IMR-90 (cell line): ENCODE results near the gene PRRC2A. TPM values are rescaled to one million over a fixed set of nuclear protein-coding genes. Genes with fewer than 3 reads are reported as not detected.

Experiments used
- ATAC-seq: fragments of 200-7000 bp; cut with Tn5 transposase; 2 replicates; pipeline ENCODE4 v1.9.1; 2020; ENCODE audit warnings: low read depth, mild to moderate bottlenecking, moderate library complexity
- BruUV-seq: library from RNA; stranded (reverse); fragments of 400-500 nt; replicated peaks from 2 replicates; lab custom pipeline; 2021; lab: Mats Ljungman, UMichigan
- CTCF ChIA-PET: fragments of 300-600 bp; formaldehyde crosslinking; extraction: SDS; loops from one replicate; lab custom pipeline; 2021; ENCODE audit warnings: antibody characterized with exemption; lab: Yijun Ruan, JAX
- POLR2A ChIA-PET: fragments of 300-600 bp; sonication (Branson Sonifier 250); formaldehyde crosslinking; loops from one replicate; lab custom pipeline; 2022; ENCODE audit warnings: antibody characterized with exemption; ENCODE audit not compliant: unreplicated experiment; lab: Charles Lee
- DNase-seq: peaks from one replicate; pipeline ENCODE4 v3.0.0; 2013
- H2AFZ ChIP-seq: replicated peaks from 2 replicates; pipeline ENCODE3; 2013; ENCODE audit warnings: low read length, mild to moderate bottlenecking; ENCODE audit not compliant: poor library complexity
- H2AK5ac ChIP-seq: 2 replicates; pipeline ENCODE4 v1.6.1; 2013; ENCODE audit warnings: low read depth, low read length, inconsistent platforms
- H2AK9ac ChIP-seq: replicated peaks from 2 replicates; pipeline ENCODE3; 2013; ENCODE audit warnings: mild to moderate bottlenecking, low read depth, low read length, moderate library complexity; ENCODE audit not compliant: poor library complexity
- H2BK120ac ChIP-seq: 2 replicates; pipeline ENCODE4 v1.6.1; 2013; ENCODE audit warnings: low read depth, low read length, inconsistent platforms
- H2BK15ac ChIP-seq: 3 replicates; pipeline ENCODE4 v1.6.1; 2013; ENCODE audit warnings: low read depth, low read length, inconsistent platforms
- H2BK20ac ChIP-seq: 2 replicates; pipeline ENCODE4 v1.6.1; 2013; ENCODE audit warnings: low read depth, mild to moderate bottlenecking, inconsistent platforms, low read length, moderate library complexity
- H2BK5ac ChIP-seq: 2 replicates; pipeline ENCODE4 v1.6.1; 2013; ENCODE audit warnings: mild to moderate bottlenecking, low read depth, low read length, inconsistent platforms; ENCODE audit not compliant: poor library complexity, severe bottlenecking
- H3K14ac ChIP-seq: replicated peaks from 2 replicates; pipeline ENCODE4 v1.6.1; 2013; ENCODE audit warnings: low read depth, low read length, inconsistent platforms
- H3K18ac ChIP-seq: 2 replicates; pipeline ENCODE4 v1.6.1; 2013; ENCODE audit warnings: low read depth, low read length, control low read depth
- H3K23ac ChIP-seq: 2 replicates; pipeline ENCODE4 v1.6.1; 2013; ENCODE audit warnings: low read depth, low read length, inconsistent platforms
- H3K27ac ChIP-seq: 2 replicates; pipeline ENCODE4 v1.5.1; 2013; ENCODE audit warnings: mild to moderate bottlenecking, control low read depth, low read length; ENCODE audit not compliant: insufficient read depth
- H3K27me3 ChIP-seq: 2 replicates; pipeline ENCODE4 v1.6.1; 2013; ENCODE audit warnings: low read length; ENCODE audit not compliant: control insufficient read depth, insufficient read depth
- H3K36me3 ChIP-seq: 2 replicates; pipeline ENCODE4 v1.6.1; 2013; ENCODE audit warnings: low read length, mixed read lengths; ENCODE audit not compliant: control insufficient read depth, insufficient read depth
- H3K4ac ChIP-seq: 2 replicates; pipeline ENCODE4 v1.6.1; 2013; ENCODE audit warnings: low read depth, low read length, inconsistent platforms
- H3K4me1 ChIP-seq: 2 replicates; pipeline ENCODE4 v1.6.1; 2013; ENCODE audit warnings: low read length, mixed read lengths; ENCODE audit not compliant: control insufficient read depth, insufficient read depth
- H3K4me2 ChIP-seq: 2 replicates; pipeline ENCODE4 v1.6.1; 2013; ENCODE audit warnings: low read depth, mild to moderate bottlenecking, control low read depth, low read length, moderate library complexity
- H3K4me3 ChIP-seq: 2 replicates; pipeline ENCODE4 v1.5.1; 2013; ENCODE audit warnings: low read depth, mild to moderate bottlenecking, control low read depth, low read length, moderate library complexity; ENCODE audit not compliant: insufficient read depth
- H3K56ac ChIP-seq: 2 replicates; pipeline ENCODE4 v1.6.1; 2013; ENCODE audit warnings: low read length, inconsistent platforms; ENCODE audit not compliant: insufficient read depth; ENCODE audit errors: extremely low read depth
- H3K79me1 ChIP-seq, 2 experiments: 2 replicates each; pipeline ENCODE4 v1.6.1; 2013; ENCODE audit warnings: low read length in 2 of 2, inconsistent platforms in 1 of 2, low read depth in 1 of 2
- H3K9ac ChIP-seq: 2 replicates; pipeline ENCODE4 v1.6.1; 2013; ENCODE audit warnings: low read depth, low read length, control low read depth
- H3K9me1 ChIP-seq: 2 replicates; pipeline ENCODE4 v1.6.1; 2013; ENCODE audit warnings: low read length, inconsistent platforms; ENCODE audit not compliant: insufficient read depth
- H3K9me3 ChIP-seq: 2 replicates; pipeline ENCODE4 v1.6.1; 2013; ENCODE audit warnings: low read length; ENCODE audit not compliant: control insufficient read depth, insufficient read depth
- H4K20me1 ChIP-seq: 2 replicates; pipeline ENCODE4 v1.6.1; 2013; ENCODE audit warnings: low read length, inconsistent platforms; ENCODE audit not compliant: insufficient read depth
- H4K5ac ChIP-seq: 2 replicates; pipeline ENCODE4 v1.6.1; 2013; ENCODE audit warnings: mild to moderate bottlenecking, low read depth, low read length, control low read depth
- H4K8ac ChIP-seq, 2 experiments: 2 replicates each; pipeline ENCODE4 v1.6.1; 2013; ENCODE audit warnings: low read depth in 2 of 2, low read length in 2 of 2, control low read depth in 1 of 2, inconsistent platforms in 1 of 2
- H4K91ac ChIP-seq: 2 replicates; pipeline ENCODE4 v1.6.1; 2013; ENCODE audit warnings: low read depth, low read length, inconsistent platforms; ENCODE audit not compliant: insufficient read depth
- BHLHE40 ChIP-seq: fragments of 150-350 bp; IDR thresholded peaks from 2 replicates; pipeline ENCODE4 v1.6.1; 2016; ENCODE audit warnings: mild to moderate bottlenecking, low read depth, low read length
- CEBPB ChIP-seq: IDR thresholded peaks from 2 replicates; pipeline ENCODE4 v1.6.1; 2012; ENCODE audit warnings: low read depth, low read length, improper control_type of control experiment
- CHD1 ChIP-seq: IDR thresholded peaks from 2 replicates; pipeline ENCODE4 v1.6.1; 2012; ENCODE audit warnings: low read depth, low read length, improper control_type of control experiment
- CTCF ChIP-seq: conservative IDR thresholded peaks from 2 replicates; pipeline ENCODE4 v1.5.1; 2012; ENCODE audit warnings: mild to moderate bottlenecking, low read depth, low read length, improper control_type of control experiment
- ELK1 ChIP-seq: fragments of 150-350 bp; IDR thresholded peaks from 2 replicates; pipeline ENCODE4 v1.6.1; 2016; ENCODE audit warnings: low read depth, mild to moderate bottlenecking, low read length, moderate library complexity, borderline replicate concordance
- FOS ChIP-seq: fragments of 150-350 bp; IDR thresholded peaks from 2 replicates; pipeline ENCODE4 v1.6.1; 2016; ENCODE audit warnings: low read depth, low read length
- MAFK ChIP-seq: IDR thresholded peaks from 2 replicates; pipeline ENCODE4 v1.6.1; 2012; ENCODE audit warnings: low read depth, low read length, improper control_type of control experiment
- MXI1 ChIP-seq: IDR thresholded peaks from 2 replicates; pipeline ENCODE4 v1.6.1; 2012; ENCODE audit warnings: low read depth, mild to moderate bottlenecking, low read length, moderate library complexity, borderline replicate concordance
- NFE2L2 ChIP-seq: fragments of 150-350 bp; IDR thresholded peaks from 2 replicates; pipeline ENCODE4 v1.6.1; 2016; ENCODE audit warnings: low read depth, mild to moderate bottlenecking, low read length
- POLR2A ChIP-seq: IDR thresholded peaks from 2 replicates; pipeline ENCODE4 v1.6.1; 2012; ENCODE audit warnings: mild to moderate bottlenecking, low read depth, low read length
- RAD21 ChIP-seq: IDR thresholded peaks from 2 replicates; pipeline ENCODE4 v1.6.1; 2012; ENCODE audit warnings: low read length, improper control_type of control experiment
- RCOR1 ChIP-seq: IDR thresholded peaks from 2 replicates; pipeline ENCODE4 v1.6.1; 2012; ENCODE audit warnings: mild to moderate bottlenecking, low read length, improper control_type of control experiment; ENCODE audit not compliant: insufficient replicate concordance
- RFX5 ChIP-seq: IDR thresholded peaks from 2 replicates; pipeline ENCODE4 v1.8.0; 2012; ENCODE audit warnings: low read depth, mild to moderate bottlenecking, low read length, moderate library complexity
- SMC3 ChIP-seq: fragments of 150-350 bp; IDR thresholded peaks from 2 replicates; pipeline ENCODE4 v1.6.1; 2016; ENCODE audit warnings: low read depth, mild to moderate bottlenecking, antibody characterized with exemption, low read length, moderate library complexity
- USF2 ChIP-seq: fragments of 150-350 bp; IDR thresholded peaks from 2 replicates; pipeline ENCODE4 v1.6.1; 2017; ENCODE audit warnings: mild to moderate bottlenecking, antibody characterized with exemption, low read length, low read depth
- WGBS, 2 experiments: methylation state at CpG; one replicate each; pipeline versions ENCODE4 v1.1.5 to v1.1.7; 2013; ENCODE audit warnings: missing lambda C conversion rate in 2 of 2; ENCODE audit not compliant: insufficient read length in 1 of 2; ENCODE audit errors: extremely low coverage in 2 of 2; 5-methylcytosine and 5-hydroxymethylcytosine counted together
- dilution Hi-C: fragments of 300-500 bp; cut with HindIII; formaldehyde crosslinking; loops from one replicate; pipeline ENCODE4 v1.14.3; 2018; ENCODE audit warnings: low sequenced_read_pairs; ENCODE audit not compliant: unreplicated experiment
- in situ Hi-C: fragments of 300-500 bp; cut with MboI; formaldehyde crosslinking; loops from 3 replicates; pipeline ENCODE4 v1.14.3; 2019; ENCODE audit warnings: low sequenced_read_pairs, inconsistent platforms, mixed read lengths
- intact Hi-C: fragments of 100-400 bp; cut with micrococcal nuclease; formaldehyde crosslinking; loops from 2 replicates; pipeline ENCODE4 v1.10.0; 2022
- polyA plus RNA-seq, 3 experiments: library from polyadenylated mRNA; depleted of rRNA; stranded (reverse); fragments of >200 nt; gene quantifications; 2 replicates each; pipeline ENCODE4 v1.2.3, GENCODE V29; 2012; ENCODE audit warnings: low replicate concordance in 1 of 3
- total RNA-seq: library from RNA; depleted of rRNA; stranded (reverse); fragments of >200 nt; gene quantifications from 2 replicates; pipeline ENCODE4 v1.2.3, GENCODE V29; 2012

The PRRC2A gene
- total and polyA plus RNA-seq, 2 of the 4 experiments (the other 2 are of a cell fraction) = 7.7 to 88.6 TPM

GRCh38 chr6:31645325-31645724 is 24.8 kb downstream of the PRRC2A start:
- Histone ChIP-seq H3K4me1 (no peaks in the 10 kb centered on the region), H2AFZ (no peak overlapping the region), H4K20me1 (no peaks in the 10 kb centered on the region), H3K79me1 (peaks cover 17 to 32% of the 10 kb centered on the region in 2 experiments; a peak in 3 of 4 replicates), H2BK15ac (no peak overlapping the region), H3K18ac (no peak overlapping the region), H2BK5ac (no peak overlapping the region), H3K9me1 (0 out of 2 replicates have a peak, but pooled peaks cover 7% of the 10 kb centered on the region), H3K27me3 (no peaks in the 10 kb centered on the region), H2BK20ac (no peak overlapping the region), H3K4me3 (no peak overlapping the region), H3K9ac (no peak overlapping the region), H2AK9ac (no peak overlapping the region), H3K27ac (no peak overlapping the region), H2BK120ac (no peak overlapping the region), H3K4ac (no peak overlapping the region), H4K91ac (no peak overlapping the region), H3K56ac (no peak overlapping the region), H4K8ac (no peak overlapping the region), H3K9me3 (no peaks in the 10 kb centered on the region), H3K14ac (no peak overlapping the region), H3K4me2 (no peak overlapping the region), H4K5ac (no peak overlapping the region), H2AK5ac (no peak overlapping the region), H3K36me3 (peaks cover 76% of the 10 kb centered on the region), H3K23ac (no peak overlapping the region)
- dilution Hi-C loops (no loop called here), in situ Hi-C loops (no loop called here), intact Hi-C loops (no loop called here)
- ChIA-PET CTCF (no interaction called here), POLR2A (no interaction called here)
- WGBS, 2 experiments = 100% methylated on average over 5 of the region's 9 CpGs; no CpG with 5 or more reads in 1 of the 2 experiments
- ATAC-seq (no peak), DNase-seq (no peak)
- TF ChIP-seq CHD1 = no peak
- TF ChIP-seq NFE2L2 = no peak
- no peak for TF ChIP-seq RFX5
- TF ChIP-seq POLR2A = no peak
- no peak for TF ChIP-seq CEBPB
- TF ChIP-seq RAD21 = no peak
- TF ChIP-seq MXI1 = no peak
- TF ChIP-seq USF2 = no peak
- no peak for TF ChIP-seq CTCF
- no peak for TF ChIP-seq ELK1
- TF ChIP-seq BHLHE40 = no peak
- no peak for TF ChIP-seq FOS
- TF ChIP-seq SMC3 = no peak
- TF ChIP-seq RCOR1 = no peak
- no peak for TF ChIP-seq MAFK
- BruUV-seq = no TSS peak
